ENCODE data around the gene CARNS1. TPM values are rescaled to one million over a fixed set of nuclear protein-coding genes. Genes with fewer than 3 reads are reported as not detected.

Gene CARNS1
- polyA plus RNA-seq, 1 of the 3 experiments (the other 2 are of a cell fraction) = 0.23 TPM

DNA sequence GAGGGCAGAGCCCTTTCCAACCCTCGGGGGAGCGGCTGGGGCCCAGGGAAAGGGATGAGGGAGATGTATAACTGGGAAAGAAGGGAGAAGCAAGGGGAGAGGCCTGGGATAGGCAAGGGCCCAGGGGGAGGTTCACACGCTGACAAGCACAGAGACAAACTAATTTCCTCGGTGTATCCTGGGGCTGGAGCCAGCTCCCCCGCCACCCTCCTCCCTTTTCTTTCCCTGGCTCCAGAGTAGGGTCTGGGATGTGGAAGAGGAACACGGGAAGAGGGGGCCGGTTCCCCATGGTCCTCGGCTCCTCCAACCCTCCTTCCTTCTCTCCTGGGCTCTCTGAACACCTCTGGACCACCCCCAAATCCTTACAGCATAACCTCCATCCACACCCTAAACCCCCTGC is 48.9 kb upstream of the CARNS1 start:
- Histone ChIP-seq H3K27me3 (ENCODE audit: insufficient read depth) (no peaks in the 10 kb centered on the region), H4K20me1 (ENCODE audit: insufficient read depth) (peaks cover 73% of the 10 kb centered on the region), H3K4me2 (no peak overlapping the region), H3K4me1 (ENCODE audit: control insufficient read depth in 1 of 2, insufficient read depth in 2 of 2, low read depth in 1 of 2, low read length in 1 of 2) (peaks cover 12 to 21% of the 10 kb centered on the region in 2 experiments; a peak in 3 of 4 replicates), H2AFZ (ENCODE audit: low read depth) (no peak overlapping the region), H3F3A (replicated peaks; ENCODE audit: insufficient read depth) (peaks cover 3% of the 10 kb centered on the region), H3K27ac (ENCODE audit: low read depth in 2 of 2, low read length in 1 of 2) (no peak overlapping the region), H3K36me3 (replicated peaks in 1 of 2; ENCODE audit: control insufficient read depth in 1 of 2, insufficient read depth in 2 of 2, low read length in 1 of 2) (peaks cover 13 to 16% of the 10 kb centered on the region in 2 experiments), H3K9me2 (no peaks in the 10 kb centered on the region), H3K79me2 (ENCODE audit: insufficient read depth) (peaks cover 68% of the 10 kb centered on the region), H3K9me3 (no peaks in the 10 kb centered on the region), H3K4me3 (ENCODE audit: low read depth in 2 of 2, low read length in 1 of 2) (no peak overlapping the region), H3K9ac (no peak overlapping the region)
- POLR2A ChIA-PET = interaction anchor here (1.3 kb wide), 1 partner anchor 138 kb away, joined by 3 read pairs; the partner anchor contains the start of gene PITPNM1
- no peak for DNase-seq
- CTCF ChIA-PET = interaction anchor here (3.2 to 20.0 kb wide), 3 partner anchors 10 to 14 kb away, joined by 15 to 955 read pairs (median 78); partner anchors contain the start of genes CLCF1 and POLD4
- no peak for TF ChIP-seq ZBTB33 (IDR thresholded peaks at IDR 0.05; ENCODE audit: borderline replicate concordance, low read depth)
- WGBS (ENCODE audit: low lambda C conversion rate) = 74% methylated on average over 8 of the region's 8 CpGs

- 91% methylated on average over 16 of the region's 25 CpGs for WGBS (ENCODE audit: low lambda C conversion rate)
- DNase-seq = no peak
- H3K9me2 ChIP-seq = no peaks in the 10 kb centered on the region
- H4K20me1 ChIP-seq (ENCODE audit: insufficient read depth) = peaks cover 76% of the 10 kb centered on the region
- no peak overlapping the region for H3K4me3 ChIP-seq (ENCODE audit: low read depth in 2 of 2, low read length in 1 of 2)
- H3K4me1 ChIP-seq (ENCODE audit: control insufficient read depth in 1 of 2, insufficient read depth in 2 of 2, low read depth in 1 of 2, low read length in 1 of 2) = peaks cover 17 to 27% of the 10 kb centered on the region in 2 experiments; a peak in 3 of 4 replicates
- peaks cover 13 to 14% of the 10 kb centered on the region in 2 experiments for H3K36me3 ChIP-seq (replicated peaks in 1 of 2; ENCODE audit: control insufficient read depth in 1 of 2, insufficient read depth in 2 of 2, low read length in 1 of 2)
- TF ChIP-seq MXI1 (IDR thresholded peaks at IDR 0.05; ENCODE audit: low read depth, low read length) (no peak), FOXJ3 (CRISPR knock-in tag; IDR thresholded peaks at IDR 0.05) (no peak), RXRA (IDR thresholded peaks at IDR 0.05; ENCODE audit: borderline replicate concordance, low read depth) (no peak), USF1 (IDR thresholded peaks at IDR 0.05; ENCODE audit: borderline replicate concordance, low read depth) (no peak), ELF1 (IDR thresholded peaks at IDR 0.05) (no peak), FOSL2 (IDR thresholded peaks at IDR 0.05; ENCODE audit: borderline replicate concordance, low read depth) (no peak), SMC3 (IDR thresholded peaks at IDR 0.05; ENCODE audit: low read depth, low read length) (no peak), PBX3 (IDR thresholded peaks at IDR 0.05) (no peak), MEF2A (IDR thresholded peaks at IDR 0.05; ENCODE audit: borderline replicate concordance, low read depth) (no peak), JUND (IDR thresholded peaks at IDR 0.05) (no peak), TEAD4 (IDR thresholded peaks at IDR 0.05; ENCODE audit: borderline replicate concordance, insufficient read depth) (no peak), FOXM1 (IDR thresholded peaks at IDR 0.05; ENCODE audit: low read depth) (no peak)
- TF ChIP-seq, protein P1, sequence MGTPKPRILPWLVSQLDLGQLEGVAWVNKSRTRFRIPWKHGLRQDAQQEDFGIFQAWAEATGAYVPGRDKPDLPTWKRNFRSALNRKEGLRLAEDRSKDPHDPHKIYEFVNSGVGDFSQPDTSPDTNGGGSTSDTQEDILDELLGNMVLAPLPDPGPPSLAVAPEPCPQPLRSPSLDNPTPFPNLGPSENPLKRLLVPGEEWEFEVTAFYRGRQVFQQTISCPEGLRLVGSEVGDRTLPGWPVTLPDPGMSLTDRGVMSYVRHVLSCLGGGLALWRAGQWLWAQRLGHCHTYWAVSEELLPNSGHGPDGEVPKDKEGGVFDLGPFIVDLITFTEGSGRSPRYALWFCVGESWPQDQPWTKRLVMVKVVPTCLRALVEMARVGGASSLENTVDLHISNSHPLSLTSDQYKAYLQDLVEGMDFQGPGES (IDR thresholded peaks at IDR 0.05; ENCODE audit: low read depth, low read length) = no peak
- TF ChIP-seq, protein P2, sequence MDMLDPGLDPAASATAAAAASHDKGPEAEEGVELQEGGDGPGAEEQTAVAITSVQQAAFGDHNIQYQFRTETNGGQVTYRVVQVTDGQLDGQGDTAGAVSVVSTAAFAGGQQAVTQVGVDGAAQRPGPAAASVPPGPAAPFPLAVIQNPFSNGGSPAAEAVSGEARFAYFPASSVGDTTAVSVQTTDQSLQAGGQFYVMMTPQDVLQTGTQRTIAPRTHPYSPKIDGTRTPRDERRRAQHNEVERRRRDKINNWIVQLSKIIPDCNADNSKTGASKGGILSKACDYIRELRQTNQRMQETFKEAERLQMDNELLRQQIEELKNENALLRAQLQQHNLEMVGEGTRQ (IDR thresholded peaks at IDR 0.05; ENCODE audit: borderline replicate concordance, low read depth, low read length) = no peak
- H3K9ac ChIP-seq = no peak overlapping the region
- H3K79me2 ChIP-seq (ENCODE audit: insufficient read depth) = peaks cover 74% of the 10 kb centered on the region
- H3K27me3 ChIP-seq (ENCODE audit: insufficient read depth) = no peaks in the 10 kb centered on the region
- no peaks in the 10 kb centered on the region for H3K9me3 ChIP-seq
- H3K4me2 ChIP-seq = no peak overlapping the region
- H3K27ac ChIP-seq (ENCODE audit: low read depth in 2 of 2, low read length in 1 of 2) = no peak overlapping the region
- ChIA-PET POLR2A (interaction anchor here (1.3 kb wide), 1 partner anchor 138 kb away, joined by 3 read pairs; the partner anchor contains the start of gene PITPNM1), CTCF (interaction anchor here (3.2 to 20.0 kb wide), 3 partner anchors 10 to 14 kb away, joined by 15 to 955 read pairs (median 78); partner anchors contain the start of genes CLCF1 and POLD4)
- H2AFZ ChIP-seq (ENCODE audit: low read depth) = no peak overlapping the region
- H3F3A ChIP-seq (replicated peaks; ENCODE audit: insufficient read depth) = peaks cover 3% of the 10 kb centered on the region
Measured at GRCh38 chr11:67366961-67367760, 48.3 kb upstream of the CARNS1 start.
